Nephron progenitor cell (in vitro differentiated cells): ENCODE results near the gene MEGF8.

ENCODE experiments used
- DNase-seq: peaks from one replicate; pipeline ENCODE4 v3.0.0; 2021
- H3K27ac Mint-ChIP-seq: 2 replicates; pipeline ENCODE4 v1.8.0; 2021; ENCODE audit warnings: mild to moderate bottlenecking, moderate library complexity, mixed read lengths
- H3K27me3 Mint-ChIP-seq: 2 replicates; pipeline ENCODE4 v1.8.0; 2021; ENCODE audit warnings: mild to moderate bottlenecking, low read depth, mixed read lengths; ENCODE audit not compliant: poor library complexity
- H3K36me3 Mint-ChIP-seq: 2 replicates; pipeline ENCODE4 v1.8.0; 2021; ENCODE audit warnings: low read depth, mixed read lengths
- H3K4me1 Mint-ChIP-seq: 2 replicates; pipeline ENCODE4 v1.8.0; 2021; ENCODE audit warnings: mixed read lengths
- H3K4me3 Mint-ChIP-seq: 2 replicates; pipeline ENCODE4 v1.8.0; 2021; ENCODE audit warnings: mild to moderate bottlenecking, moderate library complexity, mixed read lengths
- H3K9me3 Mint-ChIP-seq: 2 replicates; pipeline ENCODE4 v1.8.0; 2021; ENCODE audit warnings: mild to moderate bottlenecking, moderate library complexity, mixed read lengths
- CTCF ChIP-seq: fragments of 200-600 bp; sonication (generic); IDR thresholded peaks from 2 replicates; pipeline ENCODE4 v1.5.0; 2021; ENCODE audit warnings: antibody characterized with exemption

The MEGF8 gene

GRCh38 chr19:42295342-42295741 lies 30.1 kb upstream of the MEGF8 start:
- peaks cover 28% of the 10 kb centered on the region for H3K36me3 Mint-ChIP-seq
- peaks cover 23% of the 10 kb centered on the region for H3K4me1 Mint-ChIP-seq
- TF ChIP-seq CTCF, result no peak
- no peak for DNase-seq
- H3K4me3 Mint-ChIP-seq, result no peak overlapping the region
- H3K27ac Mint-ChIP-seq, result peak overlapping the region; percentile 86
- no peaks in the 10 kb centered on the region for H3K9me3 Mint-ChIP-seq
- peaks cover 10% of the 10 kb centered on the region for H3K27me3 Mint-ChIP-seq

DNA sequence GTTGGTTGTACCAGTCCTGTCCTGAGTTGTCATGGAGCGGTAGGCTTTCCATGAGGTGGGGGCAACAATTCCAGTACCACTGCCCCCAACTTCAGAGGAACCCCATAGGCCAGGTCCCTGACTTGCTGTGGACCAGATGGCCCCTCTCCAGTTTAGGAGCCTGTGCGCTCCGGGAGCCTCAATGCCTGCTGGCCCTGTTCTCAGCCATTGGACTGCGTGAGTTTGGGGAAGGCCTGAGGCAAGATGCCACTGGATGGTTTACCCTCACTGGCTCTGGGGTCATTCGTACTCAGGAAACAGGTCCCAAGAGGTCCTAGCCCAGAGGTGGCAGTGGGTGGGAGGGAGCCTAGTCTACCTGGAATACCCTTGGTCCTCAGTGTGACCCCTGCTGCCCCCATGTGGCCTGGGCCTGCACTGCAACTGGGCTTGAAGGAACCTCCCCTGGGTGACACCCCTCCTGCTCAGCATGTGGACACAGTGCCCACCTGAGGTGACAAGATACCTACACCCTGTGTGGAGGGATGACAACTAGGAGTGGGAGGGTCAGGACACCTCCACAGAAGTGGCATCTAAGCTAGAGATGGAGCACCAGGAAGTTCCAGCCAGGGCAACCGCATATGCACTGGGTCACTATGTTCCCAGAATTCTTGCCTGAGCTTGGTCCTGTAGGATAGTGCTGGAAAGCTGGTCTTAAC lies 29.5 kb upstream of the MEGF8 start:
- no peaks in the 10 kb centered on the region for H3K9me3 Mint-ChIP-seq
- H3K27me3 Mint-ChIP-seq, result peaks cover 10% of the 10 kb centered on the region
- no peak overlapping the region for H3K4me3 Mint-ChIP-seq
- peaks cover 28% of the 10 kb centered on the region for H3K36me3 Mint-ChIP-seq
- TF ChIP-seq CTCF, result peak; percentile 93
- DNase-seq, result peak; percentile 93
- H3K4me1 Mint-ChIP-seq, result peaks cover 23% of the 10 kb centered on the region
- no peak overlapping the region for H3K27ac Mint-ChIP-seq

- H3K27me3 Mint-ChIP-seq, result peaks cover 6% of the 10 kb centered on the region
- no peak for DNase-seq
- no peak overlapping the region for H3K4me3 Mint-ChIP-seq
- no peak overlapping the region for H3K27ac Mint-ChIP-seq
- no peaks in the 10 kb centered on the region for H3K9me3 Mint-ChIP-seq
- H3K4me1 Mint-ChIP-seq, result peaks cover 25% of the 10 kb centered on the region
- no peak for TF ChIP-seq CTCF
- H3K36me3 Mint-ChIP-seq, result peaks cover 19% of the 10 kb centered on the region
Observed at GRCh38 chr19:42297039-42297438, 28.4 kb upstream of the MEGF8 start.

- Mint-ChIP-seq H3K4me1 (peaks cover 36% of the 10 kb centered on the region), H3K36me3 (peaks cover 12% of the 10 kb centered on the region), H3K4me3 (peak within 1 kb of the TSS; percentile 93), H3K27me3 (peaks cover 5% of the 10 kb centered on the region), H3K9me3 (no peaks in the 10 kb centered on the region), H3K27ac (peak within 1 kb of the TSS; percentile 74)
- DNase-seq, result no peak
- TF ChIP-seq CTCF, result no peak
Observed at GRCh38 chr19:42301646-42302203, 23.7 kb upstream of the MEGF8 start, which contains the start of gene PRR19. Gene PRR19, plus strand, starts transcription at chr19:42302132. Its CDS starts 7,453 bp downstream, at chr19:42309585.

GRCh38 chr19:42303101-42303464 lies 22.4 kb upstream of the MEGF8 start:
- Mint-ChIP-seq H3K27me3 (peaks cover 5% of the 10 kb centered on the region), H3K36me3 (peaks cover 8% of the 10 kb centered on the region), H3K9me3 (peaks cover 3% of the 10 kb centered on the region), H3K4me3 (peak overlapping the region; percentile 93), H3K4me1 (peaks cover 40% of the 10 kb centered on the region), H3K27ac (peak overlapping the region; percentile 74)
- no peak for DNase-seq
- no peak for TF ChIP-seq CTCF

DNA sequence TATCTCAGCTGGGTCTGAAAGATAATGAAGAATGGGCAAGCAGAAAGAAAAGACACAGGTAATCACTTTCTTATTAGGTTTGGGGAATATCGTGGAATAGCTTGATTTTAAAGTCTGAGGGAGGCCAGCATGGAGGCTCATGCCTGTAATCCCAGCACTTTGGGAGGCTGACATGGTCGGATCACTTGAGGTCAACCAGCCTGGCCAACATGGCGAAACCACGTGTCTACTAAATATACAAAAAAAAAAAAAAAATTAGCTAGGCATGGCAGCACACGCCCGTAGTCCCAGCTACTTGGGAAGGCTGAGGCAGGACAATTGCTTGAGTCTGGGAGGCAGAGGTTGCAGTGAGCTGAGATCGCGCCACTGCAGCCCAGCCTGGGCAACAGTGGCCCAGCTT lies 21.6 kb upstream of the MEGF8 start:
- DNase-seq, result no peak
- peaks cover 8% of the 10 kb centered on the region for H3K36me3 Mint-ChIP-seq
- H3K4me3 Mint-ChIP-seq, result peak overlapping the region; percentile 93
- peaks cover 3% of the 10 kb centered on the region for H3K27me3 Mint-ChIP-seq
- H3K4me1 Mint-ChIP-seq, result peaks cover 40% of the 10 kb centered on the region
- no peak for TF ChIP-seq CTCF
- peaks cover 4% of the 10 kb centered on the region for H3K9me3 Mint-ChIP-seq
- no peak overlapping the region for H3K27ac Mint-ChIP-seq
